HG02938 (cell line): ENCODE data around the gene AGXT.

Experiments
- ATAC-seq: cut with Tn5 transposase; IDR thresholded peaks from one replicate; pipeline ENCODE4 v1.9.1; 2021; ENCODE audit warnings: mild to moderate bottlenecking, moderate library complexity; ENCODE audit not compliant: unreplicated experiment

The AGXT gene

DNA sequence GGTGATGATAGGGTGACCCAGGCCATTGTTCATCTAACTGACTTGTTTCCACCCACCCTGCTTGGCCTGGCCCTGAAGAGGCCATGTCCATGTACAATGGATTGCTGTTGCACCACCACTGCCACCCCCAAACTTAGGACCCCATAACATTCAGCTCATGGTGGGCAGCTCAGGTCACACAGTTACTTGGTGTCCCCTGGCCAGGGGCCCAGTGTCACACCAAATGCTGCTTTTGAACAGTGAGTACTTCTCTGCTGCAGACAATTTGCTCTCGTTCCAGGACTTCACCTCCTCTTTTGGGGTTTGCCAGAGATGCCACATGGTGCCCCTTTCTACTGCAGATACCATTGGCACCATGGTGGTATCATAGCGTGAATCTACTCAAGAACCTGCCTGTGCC is 15.6 kb downstream of the AGXT start:
- ATAC-seq: no peak

DNA sequence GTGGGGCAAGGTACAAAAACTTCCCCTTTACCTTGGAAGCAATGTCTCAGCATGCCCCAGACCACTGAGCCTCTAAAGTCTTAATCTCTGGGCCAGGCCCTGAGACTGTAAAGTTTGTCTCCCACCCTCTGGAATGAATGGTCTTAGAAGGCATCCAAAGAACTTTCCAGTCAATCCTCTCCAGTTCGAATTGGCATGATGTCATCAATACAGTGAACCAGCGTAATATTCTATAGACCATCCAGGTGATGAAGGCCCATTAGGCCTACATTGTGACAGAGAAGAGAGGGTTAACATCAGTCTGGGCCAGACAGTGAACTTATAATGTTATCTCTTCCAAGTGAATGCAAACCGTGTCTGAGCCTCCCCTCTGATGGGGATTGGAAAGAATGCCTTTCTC is 16.1 kb downstream of the AGXT start:
- no peak for ATAC-seq

DNA sequence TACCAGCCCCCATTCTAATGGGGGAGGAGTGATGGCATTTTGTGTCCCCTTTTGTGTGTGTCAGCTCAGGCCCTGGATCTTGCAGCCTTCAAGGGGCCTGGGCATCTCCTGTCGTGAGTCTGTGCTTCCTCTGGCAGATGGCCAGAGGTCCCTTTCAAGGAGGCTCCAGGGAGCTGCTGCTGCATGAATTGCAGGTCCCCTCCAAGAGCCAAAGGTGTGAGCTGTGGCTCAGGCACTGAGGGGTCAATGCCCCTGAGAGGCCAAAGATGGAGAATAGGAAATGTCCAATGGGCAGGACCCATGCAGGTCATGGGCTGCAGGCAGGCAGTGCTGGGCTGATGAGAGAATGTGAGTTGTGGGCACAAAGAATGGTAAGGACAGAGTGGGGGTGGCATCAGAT is 16.9 kb downstream of the AGXT start:
- ATAC-seq: no peak

DNA sequence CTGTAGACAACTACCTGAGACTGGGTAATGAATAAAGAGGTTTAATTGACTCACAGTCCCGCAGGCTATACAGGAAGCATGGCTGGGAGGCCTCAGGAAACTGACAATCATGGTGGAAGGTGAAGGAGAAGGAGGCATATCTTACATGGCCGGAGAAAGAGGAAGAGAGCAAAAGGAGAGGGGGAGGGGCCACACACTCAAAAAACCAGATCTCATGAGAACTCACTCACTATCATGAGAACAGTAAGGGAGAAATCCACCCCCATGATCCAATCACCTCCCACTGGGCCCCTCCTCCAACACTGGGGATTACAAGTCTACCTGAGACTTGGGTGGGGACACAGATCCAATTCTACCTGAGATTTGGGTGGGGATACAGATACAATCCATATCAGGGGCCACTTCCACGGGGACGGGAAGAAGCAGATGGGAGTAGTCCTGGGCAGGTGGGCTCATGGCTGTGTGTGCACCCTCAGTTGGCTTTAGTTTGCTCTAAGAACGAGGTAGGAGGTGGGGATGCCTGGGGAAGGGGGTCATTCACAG is 17.5 kb downstream of the AGXT start:
- no peak for ATAC-seq

DNA sequence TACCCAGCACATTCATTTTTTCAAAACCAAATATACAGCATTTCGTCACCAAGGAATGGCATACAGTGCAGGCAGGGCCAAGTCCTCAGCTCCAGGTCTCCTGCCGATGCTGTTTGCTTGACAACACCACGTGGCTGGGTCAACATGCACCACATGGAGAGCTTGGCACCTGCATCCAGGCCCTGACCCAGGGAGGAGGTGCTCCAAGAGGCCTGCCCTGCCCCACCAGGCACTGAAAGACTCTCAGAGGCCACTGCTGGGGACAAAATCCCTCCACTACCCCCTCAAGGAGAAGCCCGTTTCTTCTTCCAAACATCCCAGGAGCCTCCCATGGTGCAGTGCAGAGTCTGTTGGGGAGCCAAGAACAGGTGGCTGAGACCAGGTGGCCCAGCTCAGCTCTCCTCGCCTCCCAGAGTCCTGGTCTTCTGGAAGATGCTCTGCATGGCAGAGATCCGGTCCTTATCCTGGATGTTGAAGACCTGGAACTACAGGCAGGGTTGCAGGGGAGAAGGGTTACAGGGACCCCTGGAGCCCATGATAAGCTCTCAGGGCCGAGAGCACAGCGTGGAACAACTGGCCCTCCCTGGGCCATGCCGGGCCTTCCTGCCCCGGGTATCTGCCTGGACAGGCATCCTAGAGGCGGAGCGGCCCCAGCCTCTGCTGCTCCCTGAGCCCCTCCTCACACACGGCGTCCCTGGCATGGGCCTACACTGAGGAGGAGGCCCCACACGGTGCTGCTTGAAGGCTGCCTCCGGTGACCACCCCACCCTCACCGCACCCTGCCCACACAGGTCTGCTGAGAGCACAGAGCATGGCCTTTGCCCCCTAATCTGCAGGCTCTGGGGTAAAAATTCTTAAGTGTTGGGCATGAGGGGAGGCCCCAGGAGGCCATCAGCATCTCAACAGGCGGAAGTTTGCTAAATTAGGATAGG is 18.3 kb downstream of the AGXT start:
- ATAC-seq: no peak

DNA sequence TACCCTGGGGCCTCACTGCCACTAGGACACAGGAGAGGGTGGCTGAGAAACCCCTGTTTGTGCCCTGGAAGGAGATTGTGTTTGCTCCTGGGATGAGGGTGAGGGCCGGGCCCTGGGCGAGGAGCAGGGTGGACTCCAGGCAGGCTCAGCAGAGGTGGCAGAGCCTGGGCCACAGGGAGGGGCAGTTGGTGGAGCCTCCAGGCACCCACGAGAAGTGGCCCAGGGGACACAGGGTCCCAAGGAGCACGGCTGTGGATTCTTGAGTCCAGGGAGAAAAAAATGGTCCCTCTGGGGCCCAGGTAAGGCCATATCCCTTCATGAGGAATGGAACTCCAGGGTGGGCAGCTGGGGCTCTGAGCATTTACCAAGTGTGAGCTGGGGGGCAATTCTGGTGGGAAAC is 19.0 kb downstream of the AGXT start:
- ATAC-seq: no peak

DNA sequence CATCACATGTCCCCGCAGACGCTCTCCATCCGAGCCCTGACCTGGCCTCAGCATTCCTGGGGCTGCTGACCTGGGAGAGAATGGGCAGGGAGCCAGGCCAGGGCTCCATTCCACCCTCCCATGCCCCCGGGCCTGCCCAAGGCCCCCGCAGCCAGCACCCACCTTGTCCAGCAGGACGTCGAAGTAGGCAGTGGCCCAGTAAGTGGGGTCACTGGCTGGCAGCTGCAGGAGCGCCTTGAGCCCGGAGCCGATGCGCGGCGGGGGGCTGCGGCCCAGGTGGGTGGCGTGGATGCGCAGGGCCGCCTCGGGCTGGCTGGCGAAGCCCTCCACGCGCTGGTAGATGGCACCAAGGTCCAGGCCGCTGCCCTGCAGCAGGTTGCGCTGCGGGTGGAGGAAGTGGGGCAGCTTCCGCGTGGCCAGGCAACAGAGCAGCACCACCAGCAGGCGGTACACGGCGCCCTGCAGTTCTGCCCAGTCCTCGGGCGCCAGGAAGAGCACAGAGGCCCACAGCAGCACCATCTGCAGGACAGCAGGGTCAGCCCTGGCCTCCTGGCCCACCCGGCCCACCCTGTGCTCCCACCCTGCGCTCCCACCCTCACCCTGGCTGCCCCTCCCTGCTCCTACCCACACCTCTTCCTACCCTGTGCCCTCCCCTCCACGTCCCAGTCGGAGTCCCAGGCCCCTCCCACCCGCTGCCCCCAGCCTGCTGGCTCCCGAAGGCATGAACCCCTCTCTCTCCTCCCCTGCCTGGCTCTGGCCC is 19.7 kb downstream of the AGXT start:
- ATAC-seq: no peak

DNA sequence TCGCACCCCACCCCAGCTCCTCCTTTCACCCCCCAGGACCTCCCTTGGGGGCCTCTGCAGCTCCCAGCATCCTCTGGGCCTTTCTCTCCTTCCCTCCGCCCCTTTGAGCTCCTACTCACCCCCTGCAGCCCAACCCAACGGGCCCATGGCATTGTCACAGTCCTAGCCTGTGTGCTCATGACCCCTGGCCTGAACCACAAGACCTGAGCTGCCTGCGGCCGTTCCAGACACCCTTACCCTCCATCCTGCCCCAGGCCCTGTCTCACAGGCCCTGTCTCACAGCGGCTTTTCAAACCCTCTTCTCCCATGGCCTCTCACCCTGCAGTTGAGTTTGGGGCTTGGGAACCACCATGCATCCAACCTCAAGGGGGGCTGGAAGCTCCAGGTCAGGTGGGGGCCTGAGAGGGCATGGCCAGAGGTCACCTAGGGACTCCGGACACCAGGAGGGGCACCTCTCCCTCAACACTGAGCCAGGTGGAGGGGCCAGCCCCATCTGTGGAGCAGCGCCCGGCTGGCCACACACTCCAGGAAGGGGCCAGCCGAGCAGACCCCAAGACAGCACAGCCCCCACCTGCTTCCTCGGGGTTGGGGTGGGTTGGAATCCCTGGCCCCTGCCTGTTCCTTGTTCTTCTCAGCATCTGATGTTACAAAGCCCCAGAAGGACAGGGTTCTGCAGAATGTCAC is 20.4 kb downstream of the AGXT start:
- ATAC-seq: no peak

DNA sequence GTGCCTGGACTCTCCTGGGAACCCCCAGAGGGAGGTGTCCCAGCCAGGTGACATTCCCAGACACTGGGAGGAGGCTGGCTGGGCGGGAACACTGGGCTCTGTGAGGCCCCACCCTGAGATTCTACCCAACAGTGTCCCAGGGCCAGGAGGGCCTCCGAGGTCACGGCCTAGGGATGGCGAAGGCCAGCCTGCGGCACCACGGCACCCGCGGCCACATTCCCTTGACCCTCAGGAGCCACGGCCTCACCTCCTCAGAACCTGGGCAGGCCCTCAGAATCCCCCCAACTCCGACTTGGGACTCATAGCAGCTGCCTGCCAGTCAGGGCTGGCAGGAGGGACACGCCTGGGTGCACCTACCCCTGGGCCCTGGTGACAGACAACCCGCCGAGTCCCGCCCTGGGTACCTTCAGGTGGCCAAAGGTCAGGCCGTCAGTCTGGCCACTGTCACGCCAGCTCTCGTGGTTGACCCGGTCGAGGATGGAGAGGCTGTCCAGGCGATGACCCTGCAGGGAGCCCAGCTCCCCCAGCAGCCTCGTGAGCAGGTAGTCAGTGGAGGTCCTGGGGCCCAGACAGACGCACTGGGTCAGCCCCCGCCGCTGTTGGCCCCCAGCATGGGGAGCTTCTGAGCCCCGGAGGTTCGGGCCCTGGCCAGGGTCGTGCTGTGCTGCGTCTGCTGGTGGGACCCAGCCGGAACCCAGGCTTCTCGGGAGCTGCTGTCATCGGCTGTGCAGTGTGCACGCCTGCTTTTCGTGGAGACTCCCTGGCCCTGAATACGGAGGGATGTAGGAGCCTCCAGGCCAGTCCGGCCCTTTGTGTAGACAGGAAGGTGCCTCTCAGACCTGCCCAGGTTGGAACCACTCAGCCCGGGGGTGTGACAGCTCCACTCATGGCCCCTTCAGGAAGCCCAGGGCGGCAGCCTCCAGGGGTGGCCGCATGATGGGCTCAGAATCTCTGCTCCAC is 21.3 kb downstream of the AGXT start:
- no peak for ATAC-seq

DNA sequence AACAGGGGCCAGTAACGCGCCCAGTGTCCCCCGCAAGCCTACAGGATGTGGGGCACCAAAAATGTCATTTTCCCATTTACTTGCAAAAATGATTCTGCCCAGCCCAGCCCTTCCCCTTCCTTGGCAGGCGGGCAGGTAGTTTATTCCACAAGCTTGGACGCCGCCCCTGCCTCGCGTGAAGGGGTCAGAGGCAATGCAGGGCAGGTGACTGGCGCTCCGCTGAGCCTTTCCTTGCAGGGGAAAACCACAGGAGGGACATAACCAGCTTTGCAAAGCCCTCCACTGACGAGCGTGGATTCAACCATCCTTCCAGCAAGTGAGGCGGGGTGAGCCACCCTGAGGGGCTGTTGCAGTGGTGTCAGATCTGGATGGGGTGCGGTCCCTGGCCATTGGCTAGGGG is 22.1 kb downstream of the AGXT start:
- no peak for ATAC-seq

DNA sequence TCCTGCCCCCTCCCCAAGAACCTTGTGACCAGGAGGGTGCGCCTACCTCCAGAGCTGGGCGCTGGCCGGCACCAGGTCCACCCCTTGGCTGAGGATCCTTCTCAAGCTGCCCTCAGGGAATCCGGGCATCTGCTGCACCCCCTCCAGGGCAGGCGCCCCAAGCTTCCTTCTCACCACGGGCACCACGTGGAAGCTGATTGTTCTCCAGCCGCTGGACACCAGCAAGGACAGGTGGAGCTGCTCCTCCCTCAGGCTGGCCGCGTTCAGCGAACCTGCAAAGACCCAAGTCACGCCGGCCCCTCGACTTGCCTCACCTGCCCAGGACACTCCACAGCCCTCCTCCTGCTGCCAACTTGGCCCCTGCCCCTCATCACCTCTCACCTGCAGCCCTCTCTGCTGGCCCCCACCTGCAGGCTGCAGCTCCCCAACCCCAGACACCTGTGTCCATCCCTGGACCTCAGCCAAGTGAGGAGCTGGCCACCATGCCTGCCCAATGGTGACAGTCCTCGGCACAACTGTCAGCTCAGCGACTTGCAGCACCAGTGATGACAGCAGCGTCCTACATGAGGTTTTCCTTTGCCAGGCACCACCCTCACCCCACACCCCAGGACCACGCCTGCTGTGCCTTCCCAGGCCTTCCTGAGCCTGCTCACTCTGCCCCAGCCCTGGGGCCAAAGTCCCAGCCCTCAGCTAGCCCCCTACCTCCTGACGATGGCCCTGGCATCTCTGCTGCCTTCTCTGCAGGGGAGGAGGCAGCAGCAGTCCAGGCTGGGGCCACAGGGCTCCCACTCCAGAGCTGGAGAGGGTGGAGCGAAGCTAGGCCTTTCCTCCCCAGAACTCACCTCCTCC is 23.1 kb downstream of the AGXT start:
- ATAC-seq: no peak

DNA sequence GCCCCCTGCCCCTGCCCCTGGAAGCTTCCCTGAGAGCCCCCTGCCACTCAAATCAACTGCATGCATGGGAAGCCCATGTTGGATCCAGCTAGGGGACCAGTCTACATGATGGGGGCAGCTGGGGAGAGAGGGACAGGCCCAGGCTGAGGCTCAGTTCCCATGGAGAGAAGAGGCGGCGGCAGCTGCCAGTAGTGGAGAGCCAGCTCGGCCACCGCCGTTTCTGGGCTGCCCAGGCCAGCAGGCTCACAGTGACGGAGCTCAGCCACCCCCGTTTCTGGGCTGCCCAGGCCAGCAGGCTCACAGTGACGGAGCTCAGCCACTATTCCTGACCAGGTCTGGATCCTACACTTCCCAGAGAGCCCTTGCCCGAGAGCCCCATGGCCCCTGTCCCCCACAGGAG is 23.7 kb downstream of the AGXT start:
- ATAC-seq: no peak

DNA sequence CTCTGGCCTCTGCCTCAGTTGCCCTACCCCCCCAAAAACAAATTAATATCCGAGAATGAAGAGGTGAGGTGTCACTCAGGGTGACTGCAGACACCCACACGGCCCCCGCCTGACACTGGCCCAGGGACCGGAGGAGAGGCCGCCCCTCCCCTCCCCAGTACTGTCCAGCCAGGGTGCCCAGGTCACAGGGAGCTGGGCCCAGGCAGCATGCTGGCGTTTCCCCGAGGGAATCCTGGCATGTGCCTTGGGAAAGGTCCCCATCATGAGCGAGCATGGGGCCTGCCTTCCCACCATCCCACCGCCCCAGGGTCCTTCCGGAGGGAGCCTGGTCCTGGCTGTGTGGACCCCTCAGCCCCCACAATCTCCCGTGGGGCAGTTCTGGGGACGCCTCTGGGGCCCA is 24.3 kb downstream of the AGXT start:
- ATAC-seq: no peak

DNA sequence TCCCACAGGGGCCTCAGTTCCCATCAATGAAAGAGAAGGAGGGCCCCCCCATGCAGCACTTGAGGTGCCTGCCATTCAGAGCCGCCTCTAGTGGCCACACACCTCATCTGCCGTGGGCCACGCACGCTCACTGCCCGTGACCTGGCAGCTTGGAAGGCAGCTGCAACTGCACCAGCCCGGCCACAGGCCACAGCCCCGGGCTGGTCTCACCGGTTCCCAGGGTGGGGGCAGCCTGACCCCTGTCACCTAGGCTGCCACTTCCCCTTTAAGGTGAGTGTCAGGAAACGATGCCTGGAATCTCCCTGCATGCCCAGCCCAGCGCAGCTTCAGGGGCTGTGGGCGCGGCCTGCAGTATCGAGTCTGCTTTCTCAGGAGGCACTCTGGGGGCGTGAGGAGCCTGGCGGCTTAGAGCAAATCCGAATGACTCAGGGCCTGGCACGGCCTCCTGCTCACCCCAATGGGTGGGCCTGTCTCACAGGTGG is 24.8 kb downstream of the AGXT start:
- ATAC-seq: no peak

DNA sequence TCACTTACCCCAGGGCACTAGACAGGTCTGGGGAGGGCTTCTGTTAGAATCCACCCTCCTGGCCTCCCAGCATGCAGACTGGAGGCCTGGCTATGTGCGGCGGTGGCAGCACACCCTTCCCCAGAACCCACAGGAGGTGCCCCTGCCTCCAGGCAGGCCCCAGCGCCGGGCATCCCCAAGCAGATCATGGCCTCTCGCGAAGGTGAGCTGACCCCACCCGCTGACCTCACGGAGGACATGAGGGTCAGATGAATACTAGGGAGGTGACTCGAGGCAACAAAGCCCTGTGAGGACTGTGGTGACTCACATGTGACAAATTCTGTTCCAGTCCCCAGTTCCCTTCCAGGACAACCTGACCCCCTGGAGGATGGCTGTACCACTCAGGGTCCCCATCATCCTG is 25.4 kb downstream of the AGXT start:
- ATAC-seq: no peak

DNA sequence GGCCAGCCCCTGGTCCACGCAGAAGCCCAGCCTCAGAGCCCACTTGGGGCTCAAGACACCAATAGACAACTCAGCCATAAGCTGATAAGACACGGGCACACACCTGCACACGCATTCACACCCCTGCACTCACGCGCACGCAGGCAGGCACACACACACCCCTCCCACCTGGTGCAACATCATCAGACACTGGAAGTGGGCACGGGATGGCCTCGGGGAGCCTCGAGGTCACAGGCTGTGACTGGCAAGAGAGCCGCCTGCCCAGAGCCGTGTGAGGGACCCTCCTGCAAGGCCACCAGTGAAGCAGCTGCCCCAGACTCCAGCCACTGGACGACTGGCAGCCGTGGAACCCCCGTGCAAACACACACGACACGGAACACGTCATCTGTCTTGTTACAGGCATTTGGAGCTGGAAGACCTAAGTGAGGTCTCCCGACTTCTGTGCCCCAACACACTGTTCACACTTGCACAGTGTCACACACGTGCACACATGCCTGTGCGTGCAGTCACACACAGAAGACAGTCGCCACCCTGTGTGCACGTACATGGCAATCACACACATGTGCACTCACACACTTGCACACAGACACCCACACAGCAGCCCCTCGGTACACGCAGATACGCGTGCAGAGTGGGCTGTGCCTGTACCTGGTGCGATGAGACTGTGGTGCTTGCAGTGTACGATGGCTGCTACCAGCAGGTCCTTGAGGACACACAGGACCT is 26.4 kb downstream of the AGXT start:
- no peak for ATAC-seq

DNA sequence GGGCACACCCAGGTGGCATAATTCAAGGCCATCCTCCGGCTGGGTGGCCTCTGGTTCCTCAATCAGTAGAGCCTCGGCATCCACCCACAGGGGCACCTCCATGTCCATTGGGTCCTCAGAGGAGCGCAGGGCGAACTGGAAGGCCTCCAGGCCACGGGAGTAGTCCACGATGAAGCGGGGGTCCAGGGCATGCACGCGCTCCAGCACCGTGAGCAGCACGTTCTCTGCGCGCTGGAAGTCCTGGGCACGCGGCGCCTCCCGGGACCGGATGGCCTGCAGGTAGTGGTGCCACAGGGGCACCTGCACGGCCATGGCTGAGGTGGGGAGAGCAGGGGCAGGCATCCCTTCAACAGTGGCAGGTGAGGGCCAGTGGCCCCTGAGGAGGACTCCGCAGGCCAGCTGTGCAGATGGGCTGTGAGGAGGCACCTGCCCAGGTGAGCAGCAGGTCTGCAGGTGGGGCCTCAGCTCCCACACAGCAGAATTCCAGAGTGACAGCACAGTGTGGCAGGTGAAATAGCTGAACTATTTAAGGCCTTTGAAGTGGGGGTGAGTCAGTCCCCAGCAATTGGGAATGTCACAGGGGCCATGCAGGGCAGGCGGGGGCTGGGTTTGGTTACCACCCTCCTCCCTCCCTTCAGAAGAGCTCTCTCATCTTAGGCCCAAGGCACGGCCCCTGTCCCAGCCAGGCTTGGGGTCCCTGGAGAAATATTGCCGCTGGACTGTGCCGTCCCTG is 27.2 kb downstream of the AGXT start, which contains the start of gene MAB21L4:
Gene MAB21L4, minus strand, starts transcription at position 501 of the 733 bp plus-strand sequence. Its CDS starts 159 bp downstream, at position 342.
- no peak for ATAC-seq

DNA sequence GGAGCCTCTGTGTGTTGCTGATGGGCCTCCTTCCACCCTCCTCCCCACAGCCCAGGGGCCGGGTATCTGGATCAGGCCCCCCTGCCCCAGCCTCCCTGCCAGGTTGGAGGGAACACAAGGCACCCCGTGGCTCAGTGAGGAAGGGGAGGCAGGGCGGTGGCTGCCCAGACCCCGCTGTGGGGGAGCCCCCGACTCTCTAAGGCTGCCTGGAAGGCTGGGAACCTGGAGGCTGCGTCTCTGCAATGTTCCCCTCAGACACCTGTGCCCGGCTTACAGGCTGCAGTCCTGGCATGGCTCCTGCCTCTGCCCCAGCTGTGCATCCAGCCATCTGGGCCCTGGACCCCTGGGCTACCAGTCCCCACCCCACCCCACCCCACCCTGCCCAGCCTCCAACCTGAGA is 27.8 kb downstream of the AGXT start:
- ATAC-seq: no peak
